ENCODE measurements around the gene TMEM250. TPM values are rescaled to one million over a fixed set of nuclear protein-coding genes. Genes with fewer than 3 reads are reported as not detected.

Gene TMEM250, protein sequence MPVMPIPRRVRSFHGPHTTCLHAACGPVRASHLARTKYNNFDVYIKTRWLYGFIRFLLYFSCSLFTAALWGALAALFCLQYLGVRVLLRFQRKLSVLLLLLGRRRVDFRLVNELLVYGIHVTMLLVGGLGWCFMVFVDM
- total RNA-seq (13.6 TPM), polyA plus RNA-seq (43.1 TPM)

DNA sequence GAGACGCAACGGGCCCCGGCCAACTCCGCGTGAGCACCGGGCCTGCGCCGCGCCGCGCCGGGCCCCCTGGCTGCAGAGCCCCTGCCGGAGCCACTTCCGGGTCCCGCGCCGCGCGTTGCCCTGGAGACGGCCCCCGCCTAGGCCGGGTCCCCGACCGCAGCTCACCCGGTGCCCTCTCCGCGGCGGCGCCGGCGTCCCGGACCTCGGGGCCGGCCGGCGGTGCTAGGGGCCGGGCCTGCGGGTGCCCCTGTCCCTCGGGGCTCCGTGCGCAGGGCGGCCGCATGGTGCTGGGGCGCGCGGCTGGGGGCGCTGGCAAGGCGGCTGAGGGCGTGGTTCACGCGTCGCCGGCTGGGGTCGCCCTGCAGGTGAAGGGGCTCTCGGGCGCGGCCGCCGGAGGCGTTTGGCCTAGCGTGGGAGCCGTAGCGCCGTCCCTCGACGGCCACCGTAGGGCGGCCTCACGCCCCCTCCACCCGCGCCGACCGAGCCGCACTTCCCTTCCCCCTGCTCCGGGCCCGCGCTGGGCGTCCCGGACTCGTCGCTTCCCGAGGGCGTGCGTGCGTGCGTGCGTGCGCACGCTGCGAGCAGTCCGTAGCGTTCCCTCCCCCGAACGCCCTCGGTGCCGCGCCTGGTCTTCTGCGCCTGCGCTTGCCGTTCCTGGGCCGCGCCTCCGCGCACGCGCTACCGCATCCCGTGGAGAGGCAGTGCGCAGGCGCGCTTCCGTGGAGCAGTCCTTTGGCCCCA lies at the start of gene TMEM250:
Gene TMEM250, minus strand, starts transcription at position 556 of the 741 bp plus-strand sequence. CDS start 1,975 bp downstream, outside the sequence.
- peak; percentile 72 for DNase-seq (ENCODE audit: extremely low spot score)
- H3K4me1 ChIP-seq (ENCODE audit: insufficient read depth): no peaks in the 10 kb centered on the region
- WGBS: under 1% methylated on average over 112 of the region's 112 CpGs
- peak within 1 kb of the TSS; percentile 97 for H3K27ac ChIP-seq (ENCODE audit: low read depth)
- peak within 1 kb of the TSS; percentile 85 for H3K4me3 ChIP-seq (ENCODE audit: low read depth, low read length)
- no peaks in the 10 kb centered on the region for H3K36me3 ChIP-seq (ENCODE audit: insufficient read depth)

DNA sequence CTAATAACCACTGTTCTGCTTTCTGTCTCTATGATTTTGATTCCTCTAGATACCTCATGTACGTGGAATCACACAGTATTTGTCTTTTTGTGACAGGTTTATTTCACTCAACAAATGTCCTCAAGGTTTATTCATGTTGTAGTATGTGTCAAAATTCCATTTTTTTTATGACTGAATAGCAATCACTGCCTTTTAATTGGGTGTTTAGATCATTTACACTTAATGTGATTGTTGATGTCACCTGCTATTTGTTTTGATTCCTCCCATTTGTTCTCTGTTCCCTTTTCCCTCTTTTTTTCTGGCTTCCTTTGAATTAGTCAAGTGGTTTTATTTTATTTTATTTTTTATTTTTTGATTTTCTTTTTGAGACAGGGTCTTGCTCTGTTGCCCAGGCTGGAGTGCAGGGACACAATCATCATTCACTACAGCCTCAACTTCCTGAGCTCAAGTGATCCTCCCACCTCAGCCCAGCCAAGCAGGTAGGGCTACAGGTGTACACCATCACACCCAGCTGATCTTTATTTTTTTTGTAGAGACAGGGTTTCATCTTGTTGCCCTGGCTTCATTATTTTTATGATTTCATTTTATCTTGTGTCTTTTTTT lies 44.7 kb upstream of the TMEM250 start:
- WGBS: 45% methylated on average over 1 of the region's 1 CpG
- no peak overlapping the region for H3K27ac ChIP-seq (ENCODE audit: low read depth)
- no peaks in the 10 kb centered on the region for H3K36me3 ChIP-seq (ENCODE audit: insufficient read depth)
- H3K4me1 ChIP-seq (ENCODE audit: insufficient read depth): no peaks in the 10 kb centered on the region
- no peak overlapping the region for H3K4me3 ChIP-seq (ENCODE audit: low read depth, low read length)
- DNase-seq (ENCODE audit: extremely low spot score): no peak

DNA sequence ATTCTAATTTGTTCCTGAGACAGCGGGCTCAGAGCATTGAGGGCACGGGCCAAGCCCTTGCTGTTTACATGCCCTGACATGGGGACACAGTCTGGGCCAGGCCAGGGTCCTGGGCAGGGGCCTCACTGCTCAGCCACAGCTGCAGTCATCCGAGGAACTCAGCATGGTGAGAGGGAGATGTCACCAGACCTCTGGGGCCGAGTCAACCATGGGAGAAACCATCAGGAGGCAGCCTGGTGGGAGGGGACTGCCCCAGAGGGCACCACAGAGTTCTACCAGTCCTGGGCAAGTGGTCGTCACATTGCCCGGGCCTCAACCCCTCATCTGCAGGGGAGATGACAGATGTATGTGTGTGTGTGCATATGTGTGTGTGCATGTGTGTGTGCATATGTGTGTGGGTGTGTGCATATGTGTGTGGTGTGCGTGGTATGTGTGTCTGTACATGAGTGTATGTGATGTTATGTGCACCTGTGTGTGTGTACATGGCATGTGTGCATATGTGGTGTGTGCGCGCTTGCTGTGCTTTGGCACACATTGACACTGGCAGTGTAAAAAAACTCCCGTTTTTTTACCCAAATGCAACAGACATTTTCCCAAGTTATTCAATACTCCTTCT lies 42.4 kb upstream of the TMEM250 start:
- no peak overlapping the region for H3K27ac ChIP-seq (ENCODE audit: low read depth)
- no peak overlapping the region for H3K4me3 ChIP-seq (ENCODE audit: low read depth, low read length)
- H3K4me1 ChIP-seq (ENCODE audit: insufficient read depth): no peaks in the 10 kb centered on the region
- DNase-seq (ENCODE audit: extremely low spot score): no peak
- no peaks in the 10 kb centered on the region for H3K36me3 ChIP-seq (ENCODE audit: insufficient read depth)
- WGBS: 61% methylated on average over 10 of the region's 10 CpGs

DNA sequence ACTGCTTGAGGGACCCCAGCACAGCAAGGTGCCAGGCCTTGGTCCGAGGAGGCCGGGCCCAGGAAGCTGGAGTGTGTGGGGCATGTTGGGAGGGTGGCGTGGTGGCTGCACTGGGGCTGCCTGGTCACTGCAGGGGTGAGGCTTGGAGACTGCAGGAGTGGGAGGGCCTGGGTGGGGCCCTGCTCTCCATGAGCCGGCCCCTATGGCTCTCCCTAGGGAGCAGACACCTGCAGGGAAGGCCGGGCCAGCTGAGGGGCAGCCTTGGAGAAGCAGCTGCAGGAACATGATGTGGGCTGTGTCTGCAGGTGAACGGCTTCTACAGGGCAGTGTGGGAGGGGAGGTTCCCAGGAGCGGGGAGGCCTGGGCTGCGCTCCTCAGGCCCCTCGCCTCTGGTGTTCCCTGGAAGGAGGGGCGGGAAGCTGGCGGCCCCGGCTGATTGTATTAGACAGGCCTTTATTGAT lies 41.7 kb upstream of the TMEM250 start:
- H3K36me3 ChIP-seq (ENCODE audit: insufficient read depth): no peaks in the 10 kb centered on the region
- H3K4me3 ChIP-seq (ENCODE audit: low read depth, low read length): no peak overlapping the region
- no peak for DNase-seq (ENCODE audit: extremely low spot score)
- WGBS: 63% methylated on average over 12 of the region's 12 CpGs
- H3K4me1 ChIP-seq (ENCODE audit: insufficient read depth): no peaks in the 10 kb centered on the region
- no peak overlapping the region for H3K27ac ChIP-seq (ENCODE audit: low read depth)

GRCh38 chr9:136159851-136160250 lies 41.2 kb upstream of the TMEM250 start:
- no peak overlapping the region for H3K27ac ChIP-seq (ENCODE audit: low read depth)
- 89% methylated on average over 16 of the region's 16 CpGs for WGBS
- H3K4me3 ChIP-seq (ENCODE audit: low read depth, low read length): no peak overlapping the region
- no peaks in the 10 kb centered on the region for H3K36me3 ChIP-seq (ENCODE audit: insufficient read depth)
- DNase-seq (ENCODE audit: extremely low spot score): no peak
- H3K4me1 ChIP-seq (ENCODE audit: insufficient read depth): no peaks in the 10 kb centered on the region

GRCh38 chr9:136157477-136158265 lies 39.0 kb upstream of the TMEM250 start:
- WGBS: 55% methylated on average over 20 of the region's 20 CpGs
- no peaks in the 10 kb centered on the region for H3K4me1 ChIP-seq (ENCODE audit: insufficient read depth)
- no peaks in the 10 kb centered on the region for H3K36me3 ChIP-seq (ENCODE audit: insufficient read depth)
- DNase-seq (ENCODE audit: extremely low spot score): no peak
- no peak overlapping the region for H3K4me3 ChIP-seq (ENCODE audit: low read depth, low read length)
- H3K27ac ChIP-seq (ENCODE audit: low read depth): no peak overlapping the region

DNA sequence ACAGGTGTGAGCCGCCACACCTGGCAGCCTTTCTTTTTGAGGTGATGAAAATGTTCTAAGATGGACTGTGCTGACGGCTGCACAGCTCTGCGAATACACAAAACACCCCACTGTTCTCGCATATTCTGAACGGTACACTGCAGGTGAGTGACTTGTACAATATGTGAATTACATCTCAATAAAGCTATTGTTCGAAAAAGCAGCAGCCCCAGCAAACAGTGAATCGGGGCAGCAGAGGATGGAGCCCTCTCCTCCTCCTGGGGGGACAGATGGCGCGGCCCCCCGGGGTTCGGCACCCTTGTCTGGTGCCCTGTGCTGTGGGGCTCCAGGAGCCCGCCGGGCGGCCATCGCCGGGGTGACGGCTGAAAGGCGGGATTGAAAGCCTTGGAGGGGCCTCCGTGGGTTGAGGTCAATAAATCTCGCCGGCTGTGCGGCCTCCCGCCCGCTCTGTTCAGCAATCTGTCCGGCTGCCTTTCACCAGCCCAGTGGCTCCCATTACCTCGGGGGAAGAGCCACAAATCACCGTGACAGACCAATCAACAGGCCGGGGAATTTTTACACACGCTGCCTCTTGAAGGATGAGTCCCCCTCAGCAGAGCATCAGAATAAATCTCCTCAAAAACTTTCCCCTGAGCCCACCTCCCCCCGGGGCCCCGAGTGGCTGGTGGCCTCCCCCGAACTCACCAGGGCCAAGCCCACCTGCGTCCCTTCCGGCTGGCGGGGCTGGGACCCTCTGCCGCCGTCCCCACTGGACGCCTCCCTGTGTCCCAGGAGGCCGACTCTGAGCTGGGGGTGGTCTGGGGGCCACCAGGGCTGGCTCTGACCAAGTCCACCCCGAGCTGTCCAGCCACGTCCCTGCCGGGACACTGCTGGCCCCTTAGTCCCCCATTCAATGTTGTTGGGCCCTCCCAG lies 37.8 kb upstream of the TMEM250 start:
- H3K36me3 ChIP-seq (ENCODE audit: insufficient read depth): no peaks in the 10 kb centered on the region
- no peaks in the 10 kb centered on the region for H3K4me1 ChIP-seq (ENCODE audit: insufficient read depth)
- no peak for DNase-seq (ENCODE audit: extremely low spot score)
- no peak overlapping the region for H3K27ac ChIP-seq (ENCODE audit: low read depth)
- H3K4me3 ChIP-seq (ENCODE audit: low read depth, low read length): no peak overlapping the region
- 52% methylated on average over 42 of the region's 42 CpGs for WGBS

GRCh38 chr9:136155576-136155975 lies 36.9 kb upstream of the TMEM250 start:
- no peak overlapping the region for H3K4me3 ChIP-seq (ENCODE audit: low read depth, low read length)
- H3K36me3 ChIP-seq (ENCODE audit: insufficient read depth): no peaks in the 10 kb centered on the region
- no peaks in the 10 kb centered on the region for H3K4me1 ChIP-seq (ENCODE audit: insufficient read depth)
- DNase-seq (ENCODE audit: extremely low spot score): no peak
- H3K27ac ChIP-seq (ENCODE audit: low read depth): no peak overlapping the region
- WGBS: 81% methylated on average over 17 of the region's 17 CpGs

- DNase-seq (ENCODE audit: extremely low spot score): no peak
- 92% methylated on average over 14 of the region's 14 CpGs for WGBS
- Histone ChIP-seq H3K36me3 (ENCODE audit: insufficient read depth) (no peaks in the 10 kb centered on the region), H3K27ac (ENCODE audit: low read depth) (no peak overlapping the region), H3K4me3 (ENCODE audit: low read depth, low read length) (no peak overlapping the region), H3K4me1 (ENCODE audit: insufficient read depth) (no peaks in the 10 kb centered on the region)
Observed at GRCh38 chr9:136154943-136155342, 36.3 kb upstream of the TMEM250 start.

- H3K4me3 ChIP-seq (ENCODE audit: low read depth, low read length): no peak overlapping the region
- H3K4me1 ChIP-seq (ENCODE audit: insufficient read depth): no peaks in the 10 kb centered on the region
- DNase-seq (ENCODE audit: extremely low spot score): no peak
- no peaks in the 10 kb centered on the region for H3K36me3 ChIP-seq (ENCODE audit: insufficient read depth)
- WGBS: 72% methylated on average over 24 of the region's 24 CpGs
- no peak overlapping the region for H3K27ac ChIP-seq (ENCODE audit: low read depth)
Observed at GRCh38 chr9:136153381-136154065, 34.8 kb upstream of the TMEM250 start.

DNA sequence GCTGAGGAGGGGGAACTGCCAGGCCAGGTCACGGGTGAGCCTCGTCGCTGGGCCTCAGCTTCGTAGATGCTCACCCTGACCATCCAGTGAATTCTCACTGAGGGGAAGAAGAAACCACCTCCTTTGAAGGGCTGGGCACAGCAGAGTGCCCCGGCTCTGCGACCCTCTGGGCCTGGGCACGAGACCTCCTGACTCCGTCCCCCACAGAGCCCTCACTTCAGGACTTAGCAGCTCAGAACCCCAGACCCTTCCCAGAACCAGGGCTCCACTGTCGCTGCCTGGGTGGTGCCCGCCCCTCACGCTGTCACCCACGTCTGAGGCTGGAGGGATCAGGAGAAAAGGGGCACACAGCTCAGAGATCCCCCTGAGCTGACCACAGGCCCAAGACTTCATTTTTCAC lies 34.3 kb upstream of the TMEM250 start:
- 88% methylated on average over 12 of the region's 12 CpGs for WGBS
- Histone ChIP-seq H3K36me3 (ENCODE audit: insufficient read depth) (no peaks in the 10 kb centered on the region), H3K4me3 (ENCODE audit: low read depth, low read length) (no peak overlapping the region), H3K4me1 (ENCODE audit: insufficient read depth) (no peaks in the 10 kb centered on the region), H3K27ac (ENCODE audit: low read depth) (no peak overlapping the region)
- no peak for DNase-seq (ENCODE audit: extremely low spot score)

DNA sequence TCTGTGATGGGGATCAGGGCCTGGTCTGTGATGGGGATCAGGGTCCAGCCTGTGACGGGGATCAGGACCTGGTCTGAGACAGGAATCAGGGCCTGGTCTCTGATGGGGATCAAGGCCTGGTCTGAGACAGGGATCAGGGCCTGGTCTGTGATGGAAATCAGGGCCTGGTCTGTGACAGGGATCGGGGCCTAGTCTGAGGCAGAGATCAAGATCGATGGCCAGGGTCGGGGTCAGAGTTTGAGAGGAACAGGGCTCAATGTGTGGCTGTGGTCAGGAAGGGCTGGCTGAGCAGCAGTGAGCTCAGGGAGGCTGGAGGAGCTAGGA lies 33.8 kb upstream of the TMEM250 start:
- DNase-seq (ENCODE audit: extremely low spot score): no peak
- Histone ChIP-seq H3K4me3 (ENCODE audit: low read depth, low read length) (no peak overlapping the region), H3K36me3 (ENCODE audit: insufficient read depth) (no peaks in the 10 kb centered on the region), H3K4me1 (ENCODE audit: insufficient read depth) (no peaks in the 10 kb centered on the region), H3K27ac (ENCODE audit: low read depth) (no peak overlapping the region)
- 81% methylated on average over 4 of the region's 4 CpGs for WGBS
